Activated CD8-positive, alpha-beta memory T cell treated with anti-CD3 and anti-CD28 coated beads, Interleukin-2, amount 50 U/mL, for 4 hours (primary cell): Measurements from ENCODE around the gene NSMF.

Experiments used
- DNase-seq: peaks from one replicate; pipeline ENCODE4 v3.0.0-alpha.2; 2020

The NSMF gene

GRCh38 chr9:137408651-137409405 lies 50.3 kb downstream of the NSMF start:
- no peak for DNase-seq

- no peak for DNase-seq
Measured at GRCh38 chr9:137407590-137408300, 51.4 kb downstream of the NSMF start.

GRCh38 chr9:137406876-137407589 lies 52.1 kb downstream of the NSMF start:
- DNase-seq, result peak; percentile 66

DNA sequence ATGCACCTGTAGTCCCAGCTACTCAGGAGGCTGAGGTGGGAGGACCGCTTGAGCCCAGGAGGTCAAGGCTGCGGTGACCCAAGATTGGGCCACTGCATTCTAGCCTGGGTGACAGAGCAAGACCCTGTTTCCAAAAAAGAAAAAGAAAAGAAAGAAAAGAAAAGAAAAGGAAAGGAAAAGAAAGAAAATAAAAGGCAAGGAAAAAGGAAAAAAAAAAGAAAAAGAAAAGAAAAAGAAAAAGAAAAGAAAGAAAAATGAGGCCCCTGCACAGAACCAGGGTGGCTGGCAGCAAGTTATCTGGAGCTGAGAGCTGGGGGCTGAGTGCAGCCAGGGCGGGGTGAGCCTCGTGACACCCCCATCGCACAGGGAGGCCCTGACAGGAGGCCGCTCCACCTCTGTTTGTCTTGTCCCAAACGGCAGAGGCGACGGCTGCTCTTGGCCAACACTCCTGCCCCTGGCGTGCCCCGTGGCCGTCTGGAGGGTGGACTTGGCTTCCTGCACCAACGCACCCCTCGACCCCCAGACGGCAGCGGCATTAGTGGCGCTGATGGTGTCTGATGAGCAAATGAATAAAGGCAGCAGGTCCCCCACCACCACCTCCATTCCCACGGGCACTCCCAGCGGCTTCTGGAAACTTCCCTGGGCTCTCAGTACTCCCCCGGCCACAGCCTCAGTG lies 52.9 kb downstream of the NSMF start:
- no peak for DNase-seq

DNA sequence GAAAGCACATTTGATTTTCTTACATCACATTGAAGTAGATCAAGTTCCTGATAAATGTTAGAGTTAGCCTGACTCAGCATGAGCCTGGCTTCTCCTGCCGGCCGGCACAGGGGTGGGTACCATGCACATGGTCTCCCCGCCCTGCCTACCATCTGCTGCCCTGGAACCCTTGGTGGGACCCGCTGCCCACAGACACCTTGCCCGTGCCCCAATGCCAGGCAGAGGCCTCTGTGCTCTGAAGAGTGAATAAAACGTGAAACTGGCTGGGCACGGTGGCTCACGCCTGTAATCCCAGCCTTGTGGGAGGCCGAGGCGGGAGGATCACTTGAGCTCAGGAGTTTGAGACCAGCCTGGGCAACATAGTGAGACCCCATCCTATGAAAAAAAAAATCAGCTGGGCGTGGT lies 53.5 kb downstream of the NSMF start:
- no peak for DNase-seq

DNA sequence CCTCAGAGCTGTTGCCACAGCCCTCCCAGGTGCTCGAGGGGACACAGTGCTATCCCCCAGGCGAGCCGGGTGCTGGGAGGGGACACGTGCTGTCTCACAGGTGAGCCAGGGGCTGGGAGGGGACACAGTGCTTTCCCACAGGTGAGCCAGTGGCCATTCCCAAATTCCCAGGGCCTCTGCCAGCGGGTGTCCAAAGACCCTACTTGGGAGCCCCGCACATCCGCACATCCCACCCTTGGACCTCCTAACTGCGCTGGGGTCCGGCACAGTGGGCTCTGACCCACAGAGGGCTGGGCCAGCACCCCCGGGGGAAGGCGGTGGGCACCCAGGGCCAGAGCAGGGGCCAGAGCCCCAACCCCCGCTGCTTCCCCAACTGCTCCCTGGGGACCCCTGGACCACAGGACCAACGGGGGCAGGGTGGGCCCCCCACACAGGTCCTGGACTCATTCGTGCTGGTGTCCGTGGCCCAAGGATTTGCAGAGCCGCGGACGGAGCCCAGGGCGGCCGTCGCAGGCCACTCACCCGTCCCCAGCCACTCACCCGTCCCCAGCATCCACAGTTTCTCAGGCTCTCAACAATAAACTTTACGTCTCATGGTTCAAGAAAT lies 54.1 kb downstream of the NSMF start:
- DNase-seq, result no peak

DNA sequence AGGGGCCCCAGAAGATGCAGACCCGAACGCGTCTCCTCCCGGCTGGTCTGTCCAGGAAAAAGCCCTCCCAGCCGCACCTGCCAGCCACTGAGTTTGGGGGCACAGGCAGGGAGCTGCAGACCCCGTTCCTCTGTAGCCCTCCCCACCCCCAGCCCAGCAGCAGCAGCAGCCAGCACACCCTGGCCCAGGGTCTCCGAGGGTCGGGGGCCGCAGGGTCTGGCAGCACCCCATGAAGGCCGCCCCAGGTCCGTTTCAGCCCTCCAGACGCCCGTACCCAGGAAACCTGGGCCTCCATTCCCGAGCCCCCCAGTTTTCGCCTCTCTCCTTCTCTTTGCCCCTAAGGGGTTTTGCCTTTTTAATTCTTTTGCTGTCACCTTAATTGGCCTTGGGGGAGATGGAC lies 55.9 kb downstream of the NSMF start:
- no peak for DNase-seq

DNA sequence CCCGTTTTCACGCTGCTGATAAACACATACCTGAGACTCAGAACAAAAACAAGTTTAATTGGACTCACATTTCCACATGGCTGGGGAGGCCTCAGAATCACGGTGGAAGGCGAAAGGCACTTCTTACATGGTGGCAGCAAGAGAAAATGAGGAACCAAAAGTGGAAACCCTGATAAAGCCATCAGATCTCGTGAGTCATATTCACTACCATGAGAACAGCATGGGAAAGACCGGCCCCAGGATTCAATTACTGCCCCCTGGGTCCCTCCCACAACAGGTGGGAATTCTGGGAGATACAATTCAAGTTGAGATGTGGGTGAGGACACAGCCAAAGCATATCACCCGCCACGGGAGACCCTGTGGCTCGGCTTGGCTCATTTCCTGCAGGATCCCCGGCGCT lies 56.4 kb downstream of the NSMF start:
- DNase-seq, result no peak

- no peak for DNase-seq
Measured at GRCh38 chr9:137398561-137399468, 60.3 kb downstream of the NSMF start.

DNA sequence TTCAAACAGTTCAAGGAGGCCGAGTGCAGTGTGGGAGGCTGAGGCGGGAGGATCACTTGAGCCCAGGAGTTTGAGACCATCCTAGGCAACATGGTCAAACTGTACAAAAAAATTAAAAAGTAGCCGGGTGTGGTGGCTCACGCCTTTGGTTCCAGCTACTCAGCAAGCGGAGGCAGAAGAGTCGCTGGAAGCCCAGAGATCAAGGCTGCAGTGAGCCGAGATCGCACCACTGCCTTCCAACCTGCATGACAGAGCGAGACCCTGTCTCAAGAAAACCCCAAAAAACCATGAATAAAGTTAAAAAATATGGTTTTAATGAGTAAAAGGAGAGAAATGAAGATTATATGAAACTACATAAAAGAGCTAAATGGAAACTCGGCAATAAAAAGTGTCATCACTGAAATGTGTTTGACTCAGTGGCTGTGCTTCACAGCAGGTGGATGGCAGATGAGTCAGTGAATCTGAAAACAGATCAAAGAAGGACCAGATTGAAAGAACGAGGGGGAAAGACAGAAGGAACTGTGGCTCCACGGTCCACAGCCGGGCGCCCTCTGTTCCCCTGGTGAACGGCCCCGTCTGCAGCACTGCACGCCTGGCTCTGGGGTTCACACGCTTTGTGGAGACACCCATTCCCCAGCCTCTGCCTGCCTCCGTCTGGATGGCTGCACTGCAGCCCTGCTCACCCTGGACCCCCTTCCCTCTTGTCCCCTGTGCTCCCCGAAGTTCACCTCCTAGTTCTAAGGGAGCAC lies 61.3 kb downstream of the NSMF start:
- DNase-seq, result no peak
